ENCODE results near the gene GBF1.

GBF1 gene

GRCh38 chr10:102396730-102397151 lies 151.4 kb downstream of the GBF1 start:
- Mint-ChIP-seq H3K36me3 (peaks cover 19% of the 10 kb centered on the region), H3K27me3 (no peaks in the 10 kb centered on the region), H3K4me3 (peak overlapping the region; percentile 92), H3K4me1 (peaks cover 46% of the 10 kb centered on the region), H3K9me3 (no peaks in the 10 kb centered on the region), H3K27ac (peak overlapping the region; percentile 55)

GRCh38 chr10:102397222-102398171 lies 152.2 kb downstream of the GBF1 start:
- Mint-ChIP-seq H3K9me3 (no peaks in the 10 kb centered on the region), H3K36me3 (peaks cover 19% of the 10 kb centered on the region), H3K27ac (peak overlapping the region; percentile 35), H3K4me3 (peak overlapping the region; percentile 92), H3K27me3 (no peaks in the 10 kb centered on the region), H3K4me1 (peaks cover 42% of the 10 kb centered on the region)

DNA sequence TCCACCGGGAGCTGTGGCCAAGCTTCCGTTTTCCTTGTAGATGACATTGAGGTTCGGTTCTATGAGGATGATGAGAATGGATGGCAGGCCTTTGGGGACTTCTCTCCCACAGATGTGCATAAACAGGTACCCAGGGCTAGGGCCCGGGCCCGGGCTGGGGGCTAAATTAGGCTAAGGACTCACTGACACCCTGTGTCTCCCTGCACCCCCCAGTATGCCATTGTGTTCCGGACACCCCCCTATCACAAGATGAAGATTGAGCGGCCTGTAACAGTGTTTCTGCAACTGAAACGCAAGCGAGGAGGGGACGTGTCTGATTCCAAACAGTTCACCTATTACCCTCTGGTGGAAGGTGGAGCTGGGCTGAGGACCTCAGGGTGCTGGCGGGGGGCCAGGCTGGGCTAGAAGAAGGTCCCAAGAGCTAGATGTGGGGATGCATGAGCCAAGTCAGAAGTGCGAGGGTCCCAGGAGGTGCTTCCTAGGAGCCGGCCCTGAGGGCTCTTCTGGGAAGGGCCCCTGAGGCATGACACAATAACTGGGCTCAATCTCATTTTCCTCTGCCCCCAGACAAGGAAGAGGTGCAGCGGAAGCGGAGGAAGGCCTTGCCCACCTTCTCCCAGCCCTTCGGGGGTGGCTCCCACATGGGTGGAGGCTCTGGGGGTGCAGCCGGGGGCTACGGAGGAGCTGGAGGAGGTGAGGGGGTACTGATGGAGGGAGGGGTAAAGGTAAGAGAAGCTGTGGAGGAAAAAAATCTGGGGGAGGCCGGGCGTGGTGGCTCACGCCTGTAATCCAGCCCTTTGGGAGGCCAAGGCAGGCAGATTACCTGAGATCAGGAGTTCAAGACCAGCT lies 153.1 kb downstream of the GBF1 start:
- Mint-ChIP-seq H3K27ac (peak overlapping the region; percentile 86), H3K9me3 (no peaks in the 10 kb centered on the region), H3K36me3 (peaks cover 19% of the 10 kb centered on the region), H3K27me3 (no peaks in the 10 kb centered on the region), H3K4me1 (peaks cover 34% of the 10 kb centered on the region), H3K4me3 (peak overlapping the region; percentile 92)

DNA sequence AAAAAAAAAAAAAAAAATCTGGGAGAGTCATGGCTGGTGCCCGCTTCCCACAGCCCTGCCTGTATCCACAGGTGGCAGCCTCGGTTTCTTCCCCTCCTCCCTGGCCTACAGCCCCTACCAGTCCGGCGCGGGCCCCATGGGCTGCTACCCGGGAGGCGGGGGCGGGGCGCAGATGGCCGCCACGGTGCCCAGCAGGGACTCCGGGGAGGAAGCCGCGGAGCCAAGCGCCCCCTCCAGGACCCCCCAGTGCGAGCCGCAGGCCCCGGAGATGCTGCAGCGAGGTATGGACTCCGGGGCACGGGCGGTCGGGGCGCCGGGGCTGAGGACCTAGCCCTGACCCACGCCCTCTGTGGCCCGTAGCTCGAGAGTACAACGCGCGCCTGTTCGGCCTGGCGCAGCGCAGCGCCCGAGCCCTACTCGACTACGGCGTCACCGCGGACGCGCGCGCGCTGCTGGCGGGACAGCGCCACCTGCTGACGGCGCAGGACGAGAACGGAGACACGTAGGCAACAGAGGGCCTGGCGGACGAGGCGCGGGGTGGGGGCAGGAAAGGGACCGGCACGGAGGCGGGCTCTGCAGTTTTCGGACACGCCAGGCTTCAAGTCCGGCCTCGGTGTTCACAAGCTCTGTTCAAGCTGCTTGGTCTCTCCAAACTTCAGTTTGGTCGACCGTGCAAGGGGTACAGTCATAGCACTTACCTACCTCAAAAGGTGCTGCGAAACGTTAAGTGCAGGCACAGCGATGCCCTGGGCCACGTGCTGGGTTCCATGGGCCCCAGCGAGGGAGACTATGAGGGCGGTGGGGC lies 154.1 kb downstream of the GBF1 start:
- peak overlapping the region; percentile 53 for H3K27ac Mint-ChIP-seq
- peak overlapping the region; percentile 92 for H3K4me3 Mint-ChIP-seq
- H3K27me3 Mint-ChIP-seq = no peaks in the 10 kb centered on the region
- H3K36me3 Mint-ChIP-seq = peaks cover 17% of the 10 kb centered on the region
- H3K9me3 Mint-ChIP-seq = no peaks in the 10 kb centered on the region
- H3K4me1 Mint-ChIP-seq = peaks cover 30% of the 10 kb centered on the region

- Mint-ChIP-seq H3K27me3 (no peaks in the 10 kb centered on the region), H3K9me3 (no peaks in the 10 kb centered on the region), H3K4me1 (peaks cover 30% of the 10 kb centered on the region), H3K4me3 (peak overlapping the region; percentile 78), H3K36me3 (peaks cover 17% of the 10 kb centered on the region), H3K27ac (peak overlapping the region; percentile 53)
Observed at GRCh38 chr10:102400076-102400475, 154.7 kb downstream of the GBF1 start.

DNA sequence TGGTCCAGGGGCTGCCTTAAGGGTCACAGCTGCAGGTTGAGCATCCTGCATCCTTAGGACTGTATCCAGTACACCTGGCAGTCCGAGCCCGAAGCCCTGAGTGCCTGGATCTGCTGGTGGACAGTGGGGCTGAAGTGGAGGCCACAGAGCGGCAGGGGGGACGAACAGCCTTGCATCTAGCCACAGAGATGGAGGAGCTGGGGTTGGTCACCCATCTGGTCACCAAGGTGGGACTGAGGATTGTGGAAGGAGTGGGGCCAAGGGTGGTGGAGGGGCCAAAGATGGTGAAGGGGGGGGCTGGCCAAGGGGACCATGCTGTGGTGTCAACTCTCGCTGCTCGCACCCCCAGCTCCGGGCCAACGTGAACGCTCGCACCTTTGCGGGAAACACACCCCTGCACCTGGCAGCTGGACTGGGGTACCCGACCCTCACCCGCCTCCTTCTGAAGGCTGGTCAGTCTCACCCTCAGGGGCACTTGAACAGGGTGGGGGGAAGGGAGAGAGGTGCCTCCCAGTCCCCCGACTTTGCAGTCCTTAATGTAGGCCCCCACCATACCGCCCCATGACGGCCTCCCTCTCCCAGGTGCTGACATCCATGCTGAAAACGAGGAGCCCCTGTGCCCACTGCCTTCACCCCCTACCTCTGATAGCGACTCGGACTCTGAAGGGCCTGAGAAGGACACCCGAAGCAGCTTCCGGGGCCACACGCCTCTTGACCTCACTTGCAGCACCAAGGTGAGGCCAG lies 155.4 kb downstream of the GBF1 start:
- Mint-ChIP-seq H3K27ac (no peak overlapping the region), H3K27me3 (no peaks in the 10 kb centered on the region), H3K4me1 (peaks cover 30% of the 10 kb centered on the region), H3K4me3 (peak overlapping the region; percentile 30), H3K36me3 (peaks cover 16% of the 10 kb centered on the region), H3K9me3 (no peaks in the 10 kb centered on the region)

- Mint-ChIP-seq H3K27ac (peak overlapping the region; percentile 30), H3K4me1 (peaks cover 28% of the 10 kb centered on the region), H3K9me3 (no peaks in the 10 kb centered on the region), H3K4me3 (no peak overlapping the region), H3K36me3 (peaks cover 11% of the 10 kb centered on the region), H3K27me3 (no peaks in the 10 kb centered on the region)
Observed at GRCh38 chr10:102401342-102401654, 156.0 kb downstream of the GBF1 start.

DNA sequence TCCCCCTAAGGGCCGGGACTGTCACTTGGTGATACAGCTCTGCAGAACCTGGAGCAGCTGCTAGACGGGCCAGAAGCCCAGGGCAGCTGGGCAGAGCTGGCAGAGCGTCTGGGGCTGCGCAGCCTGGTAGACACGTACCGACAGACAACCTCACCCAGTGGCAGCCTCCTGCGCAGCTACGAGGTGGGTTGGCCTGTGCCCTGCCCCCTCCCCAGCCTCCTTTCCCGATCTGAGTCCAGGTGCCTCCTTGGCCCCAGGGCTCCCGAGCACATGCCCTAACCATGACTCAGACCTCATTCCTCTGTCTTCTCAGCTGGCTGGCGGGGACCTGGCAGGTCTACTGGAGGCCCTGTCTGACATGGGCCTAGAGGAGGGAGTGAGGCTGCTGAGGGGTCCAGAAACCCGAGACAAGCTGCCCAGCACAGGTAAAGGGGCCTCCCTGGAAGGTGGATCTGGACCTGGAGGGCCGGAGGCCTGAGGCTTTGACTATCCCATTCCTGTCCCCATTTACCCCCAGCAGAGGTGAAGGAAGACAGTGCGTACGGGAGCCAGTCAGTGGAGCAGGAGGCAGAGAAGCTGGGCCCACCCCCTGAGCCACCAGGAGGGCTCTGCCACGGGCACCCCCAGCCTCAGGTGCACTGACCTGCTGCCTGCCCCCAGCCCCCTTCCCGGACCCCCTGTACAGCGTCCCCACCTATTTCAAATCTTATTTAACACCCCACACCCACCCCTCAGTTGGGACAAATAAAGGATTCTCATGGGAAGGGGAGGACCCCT lies 156.6 kb downstream of the GBF1 start:
- H3K9me3 Mint-ChIP-seq = no peaks in the 10 kb centered on the region
- peaks cover 22% of the 10 kb centered on the region for H3K4me1 Mint-ChIP-seq
- H3K4me3 Mint-ChIP-seq = no peak overlapping the region
- no peaks in the 10 kb centered on the region for H3K27me3 Mint-ChIP-seq
- H3K36me3 Mint-ChIP-seq = peaks cover 8% of the 10 kb centered on the region
- no peak overlapping the region for H3K27ac Mint-ChIP-seq

- Mint-ChIP-seq H3K9me3 (no peaks in the 10 kb centered on the region), H3K4me1 (peaks cover 22% of the 10 kb centered on the region), H3K27ac (no peak overlapping the region), H3K27me3 (no peaks in the 10 kb centered on the region), H3K36me3 (peaks cover 6% of the 10 kb centered on the region), H3K4me3 (no peak overlapping the region)
Observed at GRCh38 chr10:102402512-102402896, 157.2 kb downstream of the GBF1 start.

- H3K27ac Mint-ChIP-seq = no peak overlapping the region
- H3K4me3 Mint-ChIP-seq = no peak overlapping the region
- H3K36me3 Mint-ChIP-seq = peaks cover 4% of the 10 kb centered on the region
- H3K4me1 Mint-ChIP-seq = peaks cover 22% of the 10 kb centered on the region
- no peaks in the 10 kb centered on the region for H3K27me3 Mint-ChIP-seq
- no peaks in the 10 kb centered on the region for H3K9me3 Mint-ChIP-seq
Observed at GRCh38 chr10:102403115-102403514, 157.8 kb downstream of the GBF1 start.

- Mint-ChIP-seq H3K4me3 (no peak overlapping the region), H3K4me1 (peaks cover 22% of the 10 kb centered on the region), H3K36me3 (no peaks in the 10 kb centered on the region), H3K27ac (no peak overlapping the region), H3K27me3 (no peaks in the 10 kb centered on the region), H3K9me3 (no peaks in the 10 kb centered on the region)
Observed at GRCh38 chr10:102404361-102405107, 159.2 kb downstream of the GBF1 start.

- no peaks in the 10 kb centered on the region for H3K36me3 Mint-ChIP-seq
- no peaks in the 10 kb centered on the region for H3K9me3 Mint-ChIP-seq
- no peak overlapping the region for H3K4me3 Mint-ChIP-seq
- H3K27ac Mint-ChIP-seq = no peak overlapping the region
- H3K27me3 Mint-ChIP-seq = no peaks in the 10 kb centered on the region
- H3K4me1 Mint-ChIP-seq = peaks cover 28% of the 10 kb centered on the region
Observed at GRCh38 chr10:102405108-102405571, 159.8 kb downstream of the GBF1 start.

- no peak overlapping the region for H3K4me3 Mint-ChIP-seq
- peaks cover 26% of the 10 kb centered on the region for H3K4me1 Mint-ChIP-seq
- H3K9me3 Mint-ChIP-seq = no peaks in the 10 kb centered on the region
- no peaks in the 10 kb centered on the region for H3K36me3 Mint-ChIP-seq
- no peaks in the 10 kb centered on the region for H3K27me3 Mint-ChIP-seq
- H3K27ac Mint-ChIP-seq = peak overlapping the region; percentile 68
Observed at GRCh38 chr10:102405632-102406031, 160.3 kb downstream of the GBF1 start.

Measured in activated naive CD4-positive, alpha-beta T cell treated with anti-CD3 and anti-CD28 coated beads, Interleukin-2, amount 50 U/mL, for 24 hours (primary cell).